GM23338 (cell line): ENCODE data around the gene YWHAQ. TPM values are rescaled to one million over a fixed set of nuclear protein-coding genes. Genes with fewer than 3 reads are reported as not detected.

ENCODE experiments used
- ATAC-seq: fragments of 200-7000 bp; cut with Tn5 transposase; 3 replicates; pipeline ENCODE4 v1.9.1; 2020
- DNase-seq: peaks from one replicate; pipeline ENCODE4 v3.0.0-alpha.2; 2015; ENCODE audit warnings: low spot score
- H2AFZ ChIP-seq: fragments of 200-600 bp; sonication (generic); 2 replicates; pipeline ENCODE4 v1.8.0; 2016; ENCODE audit warnings: antibody characterized with exemption, mild to moderate bottlenecking, moderate library complexity
- H3F3A ChIP-seq: fragments of 200-600 bp; sonication (generic); replicated peaks from 2 replicates; pipeline ENCODE4 v1.8.0; 2017; ENCODE audit warnings: antibody characterized with exemption, mixed run types, low read depth
- H3K27ac ChIP-seq: fragments of 200-600 bp; sonication (generic); 2 replicates; pipeline ENCODE4 v1.6.1; 2016; ENCODE audit warnings: low read depth
- H3K27me3 ChIP-seq: fragments of 200-600 bp; sonication (generic); 2 replicates; pipeline ENCODE4 v1.8.0; 2016; ENCODE audit warnings: mild to moderate bottlenecking, mixed run types, moderate library complexity; ENCODE audit not compliant: insufficient read depth
- H3K36me3 ChIP-seq: fragments of 200-600 bp; sonication (generic); 2 replicates; pipeline ENCODE4 v1.8.0; 2016; ENCODE audit warnings: mild to moderate bottlenecking; ENCODE audit not compliant: insufficient read depth
- H3K4me1 ChIP-seq: fragments of 200-600 bp; sonication (generic); 2 replicates; pipeline ENCODE4 v1.8.0; 2016; ENCODE audit warnings: mild to moderate bottlenecking, moderate library complexity; ENCODE audit not compliant: insufficient read depth
- H3K4me2 ChIP-seq: fragments of 200-600 bp; sonication (generic); 2 replicates; pipeline ENCODE4 v1.7.1; 2017; ENCODE audit warnings: mixed run types
- H3K4me3 ChIP-seq: fragments of 200-600 bp; sonication (generic); 2 replicates; pipeline ENCODE4 v1.6.1; 2016; ENCODE audit warnings: mixed run types
- H3K79me2 ChIP-seq: fragments of 200-600 bp; sonication (generic); replicated peaks from 2 replicates; pipeline ENCODE4 v1.8.0; 2017; ENCODE audit warnings: mild to moderate bottlenecking; ENCODE audit not compliant: insufficient read depth
- H3K9me2 ChIP-seq: fragments of 200-600 bp; sonication (generic); 2 replicates; pipeline ENCODE4 v1.8.0; 2017; ENCODE audit not compliant: insufficient read depth
- H4K20me1 ChIP-seq: fragments of 200-600 bp; sonication (generic); replicated peaks from 2 replicates; pipeline ENCODE4 v1.8.0; 2017; ENCODE audit warnings: mild to moderate bottlenecking; ENCODE audit not compliant: insufficient read depth
- H3K27ac Mint-ChIP-seq: 2 replicates; pipeline ENCODE4 v1.8.0; 2020; ENCODE audit warnings: inconsistent platforms, mild to moderate bottlenecking, moderate library complexity, mixed read lengths
- H3K27me3 Mint-ChIP-seq: 3 replicates; pipeline ENCODE4 v1.8.0; 2022; ENCODE audit warnings: low read depth, mild to moderate bottlenecking, moderate library complexity, mixed read lengths, inconsistent platforms; ENCODE audit not compliant: insufficient read depth, poor library complexity
- H3K36me3 Mint-ChIP-seq: 3 replicates; pipeline ENCODE4 v1.8.0; 2021; ENCODE audit warnings: low read depth, mild to moderate bottlenecking, inconsistent platforms, moderate library complexity, mixed read lengths
- H3K4me1 Mint-ChIP-seq: 3 replicates; pipeline ENCODE4 v1.8.0; 2020; ENCODE audit warnings: mild to moderate bottlenecking, inconsistent platforms, mixed read lengths
- H3K4me3 Mint-ChIP-seq: 3 replicates; pipeline ENCODE4 v1.8.0; 2021; ENCODE audit warnings: moderate library complexity, mild to moderate bottlenecking, inconsistent platforms, mixed read lengths
- H3K9me3 Mint-ChIP-seq: 3 replicates; pipeline ENCODE4 v1.8.0; 2020; ENCODE audit warnings: moderate library complexity, mild to moderate bottlenecking, inconsistent platforms, mixed read lengths
- CREB1 ChIP-seq: fragments of 250-450 bp; sonication (Bioruptor Pico); IDR thresholded peaks from 2 replicates; pipeline ENCODE4 v1.5.0; 2020; ENCODE audit warnings: low read depth, mild to moderate bottlenecking, moderate library complexity
- CTCF ChIP-seq, 2 experiments: fragments of 200-600 bp in 1 of 2; sonication (generic) in 1 of 2; conservative IDR thresholded peaks; 2 replicates each; pipeline versions ENCODE4 v1.5.1 to v1.6.1; 2016 to 2017; ENCODE audit warnings: antibody characterized with exemption in 2 of 2, low read depth in 2 of 2, mild to moderate bottlenecking in 2 of 2, moderate library complexity in 1 of 2
- ETS1 ChIP-seq: IDR thresholded peaks from 2 replicates; pipeline ENCODE4 v1.6.1; 2016; ENCODE audit warnings: antibody characterized with exemption
- EZH2 ChIP-seq: fragments of 200-600 bp; sonication (generic); IDR thresholded peaks from one replicate; pipeline ENCODE4 v1.8.0; 2017; ENCODE audit warnings: antibody characterized with exemption, mild to moderate bottlenecking, low read depth; ENCODE audit not compliant: unreplicated experiment
- EZH2phosphoT487 ChIP-seq: fragments of 200-600 bp; sonication (generic); IDR thresholded peaks from one replicate; pipeline ENCODE4 v1.8.1; 2018; ENCODE audit warnings: antibody characterized with exemption; ENCODE audit not compliant: unreplicated experiment
- JUNB ChIP-seq: IDR thresholded peaks from one replicate; pipeline ENCODE4 v1.6.1; 2016; ENCODE audit warnings: antibody characterized with exemption; ENCODE audit not compliant: unreplicated experiment
- NANOG ChIP-seq: IDR thresholded peaks from 2 replicates; pipeline ENCODE4 v1.6.1; 2016; ENCODE audit warnings: antibody characterized with exemption, borderline replicate concordance
- POLR2AphosphoS5 ChIP-seq: IDR thresholded peaks from 2 replicates; pipeline ENCODE4 v1.6.1; 2016; ENCODE audit warnings: antibody characterized with exemption, low read depth
- REST ChIP-seq: IDR thresholded peaks from one replicate; pipeline ENCODE4 v1.6.1; 2018; ENCODE audit warnings: antibody characterized with exemption; ENCODE audit not compliant: unreplicated experiment
- STAT1 ChIP-seq: IDR thresholded peaks from one replicate; pipeline ENCODE4 v1.6.1; 2016; ENCODE audit warnings: antibody characterized with exemption; ENCODE audit not compliant: unreplicated experiment
- ZNF114 ChIP-seq: fragments of 250-450 bp; sonication (Bioruptor Pico); IDR thresholded peaks from 2 replicates; pipeline ENCODE4 v1.5.0; 2020; ENCODE audit warnings: mild to moderate bottlenecking, moderate library complexity
- ZNF331 ChIP-seq: fragments of 250-450 bp; sonication (Bioruptor Pico); IDR thresholded peaks from 2 replicates; pipeline ENCODE4 v1.5.0; 2020; ENCODE audit warnings: low read depth, mild to moderate bottlenecking, moderate library complexity
- ZNF462 ChIP-seq: fragments of 250-450 bp; sonication (Bioruptor Pico); IDR thresholded peaks from 2 replicates; pipeline ENCODE4 v1.5.0; 2020; ENCODE audit warnings: mild to moderate bottlenecking, moderate library complexity
- polyA plus RNA-seq: library from polyadenylated mRNA; unstranded; fragments of >200 nt; fragmentation: Nextera tagmentation; extraction: Ambion mirVana; gene quantifications from 2 replicates; pipeline ENCODE4 v1.2.1, GENCODE V29; 2016
- total RNA-seq: library from RNA; depleted of rRNA; stranded (reverse); fragments of >200 nt; shearing (Covaris generic); gene quantifications from 2 replicates; pipeline ENCODE4 v1.2.3, GENCODE V29; 2014

Gene YWHAQ
- total and polyA plus RNA-seq, 2 experiments from 2014 or later, result 295 to 464 TPM

GRCh38 chr2:9661261-9661660, 30.5 kb upstream of the YWHAQ start:
- DNase-seq (no peak), ATAC-seq (no peak)
- Histone ChIP-seq H3K27ac (no peak overlapping the region), H3F3A (no peaks in the 10 kb centered on the region), H4K20me1 (no peaks in the 10 kb centered on the region), H3K36me3 (no peaks in the 10 kb centered on the region), H2AFZ (no peak overlapping the region), H3K4me3 (no peak overlapping the region), H3K9me2 (peaks cover 4% of the 10 kb centered on the region; the same call in 1 of the 2 replicates), H3K4me2 (no peak overlapping the region), H3K79me2 (no peaks in the 10 kb centered on the region), H3K27me3 (no peaks in the 10 kb centered on the region), H3K4me1 (no peaks in the 10 kb centered on the region)
- Mint-ChIP-seq H3K27ac (no peak overlapping the region), H3K9me3 (no peaks in the 10 kb centered on the region), H3K27me3 (peaks cover 9% of the 10 kb centered on the region), H3K4me1 (no peaks in the 10 kb centered on the region; the same call in 2 of the 3 replicates), H3K4me3 (no peak overlapping the region), H3K36me3 (no peaks in the 10 kb centered on the region; the same call in 2 of the 3 replicates)
- no peak for TF ChIP-seq JUNB
- TF ChIP-seq NANOG, result no peak
- no peak for TF ChIP-seq ETS1
- no peak for TF ChIP-seq EZH2
- no peak for TF ChIP-seq REST
- TF ChIP-seq POLR2AphosphoS5, result no peak
- no peak for TF ChIP-seq ZNF114 (CRISPR knock-in tag)
- no peak for TF ChIP-seq CREB1
- TF ChIP-seq STAT1, result no peak
- no peak for TF ChIP-seq EZH2phosphoT487
- TF ChIP-seq ZNF331 (CRISPR knock-in tag), result no peak
- TF ChIP-seq CTCF (conservative IDR thresholded peaks at IDR 0.05; ENCODE audit: low read depth in 2 of 2), result no peak
- TF ChIP-seq ZNF462 (CRISPR knock-in tag), result no peak
